CD8-positive, alpha-beta memory T cell (primary cell): Measurements from ENCODE around the gene AFF1. TPM values are rescaled to one million over a fixed set of nuclear protein-coding genes. Genes with fewer than 3 reads are reported as not detected.

Experiments
- CTCF ChIA-PET: fragments of 350-600 bp; sonication (Branson Sonifier 250); formaldehyde crosslinking; loops from one replicate; lab custom pipeline; 2021; ENCODE audit warnings: antibody characterized with exemption; lab: Charles Lee
- POLR2A ChIA-PET: fragments of 350-600 bp; sonication (Branson Sonifier 250); formaldehyde crosslinking; loops from one replicate; lab custom pipeline; 2021; ENCODE audit warnings: antibody characterized with exemption; lab: Charles Lee
- DNase-seq, 5 donors: peaks; one replicate each; pipeline versions ENCODE4 v3.0.0 to v3.0.0-alpha.2; 2020 to 2022; ENCODE audit warnings: mixed read lengths in 1 of 5
- H3K27ac ChIP-seq: one replicate; pipeline ENCODE4 v1.7.0; 2013; ENCODE audit warnings: low read depth, mild to moderate bottlenecking, low read length, moderate library complexity
- H3K27me3 ChIP-seq: 2 replicates; pipeline ENCODE4 v1.7.0; 2013; ENCODE audit warnings: low read length, mild to moderate bottlenecking; ENCODE audit not compliant: insufficient read depth, poor library complexity, severe bottlenecking
- H3K36me3 ChIP-seq: 2 replicates; pipeline ENCODE4 v1.7.0; 2013; ENCODE audit warnings: mild to moderate bottlenecking, low read length, moderate library complexity; ENCODE audit not compliant: insufficient read depth
- H3K4me1 ChIP-seq: 2 replicates; pipeline ENCODE4 v1.7.0; 2013; ENCODE audit warnings: mild to moderate bottlenecking, low read length, moderate library complexity; ENCODE audit not compliant: insufficient read depth
- H3K4me3 ChIP-seq: 2 replicates; pipeline ENCODE4 v1.7.0; 2013; ENCODE audit warnings: mild to moderate bottlenecking, low read length
- H3K9me3 ChIP-seq: 2 replicates; pipeline ENCODE4 v1.7.0; 2013; ENCODE audit warnings: mild to moderate bottlenecking, low read length
- H3K27ac Mint-ChIP-seq, 8 donors: one replicate each; pipeline ENCODE4 v1.8.0; 2020 to 2021; ENCODE audit warnings: mixed read lengths in 8 of 8, mild to moderate bottlenecking in 6 of 8, inconsistent platforms in 3 of 8, moderate library complexity in 3 of 8
- H3K27me3 Mint-ChIP-seq, 2 donors: one replicate each; pipeline ENCODE4 v1.8.0; 2020 to 2021; ENCODE audit warnings: mixed read lengths in 2 of 2, mild to moderate bottlenecking in 1 of 2, moderate library complexity in 1 of 2
- H3K36me3 Mint-ChIP-seq, 3 donors: one replicate each; pipeline ENCODE4 v1.8.0; 2020 to 2021; ENCODE audit warnings: mixed read lengths in 3 of 3, inconsistent platforms in 1 of 3, mild to moderate bottlenecking in 1 of 3
- H3K4me1 Mint-ChIP-seq, 3 donors: one replicate each; pipeline ENCODE4 v1.8.0; 2020 to 2021; ENCODE audit warnings: mixed read lengths in 3 of 3, inconsistent platforms in 1 of 3, mild to moderate bottlenecking in 1 of 3
- H3K4me3 Mint-ChIP-seq, 7 donors: one replicate each; pipeline ENCODE4 v1.8.0; 2020 to 2021; ENCODE audit warnings: mixed read lengths in 7 of 7, mild to moderate bottlenecking in 6 of 7, moderate library complexity in 4 of 7, inconsistent platforms in 2 of 7
- H3K9me3 Mint-ChIP-seq, 5 donors: one replicate each; pipeline ENCODE4 v1.8.0; 2020 to 2022; ENCODE audit warnings: mixed read lengths in 5 of 5, mild to moderate bottlenecking in 3 of 5, moderate library complexity in 2 of 5, inconsistent platforms in 1 of 5
- polyA plus RNA-seq: library from polyadenylated mRNA; unstranded; fragments of 300-500 nt; fragmentation: Illumina TruSeq; gene quantifications from one replicate; pipeline ENCODE4 v1.2.3, GENCODE V29; 2021
- total RNA-seq, 2 experiments: library from RNA; stranded (reverse); gene quantifications; one replicate each; pipeline ENCODE4 v1.2.3, GENCODE V29; 2021

AFF1 gene
- total and polyA plus RNA-seq, 3 experiments from 2014 or later: 20.9 to 32.9 (median 29.7) TPM

DNA sequence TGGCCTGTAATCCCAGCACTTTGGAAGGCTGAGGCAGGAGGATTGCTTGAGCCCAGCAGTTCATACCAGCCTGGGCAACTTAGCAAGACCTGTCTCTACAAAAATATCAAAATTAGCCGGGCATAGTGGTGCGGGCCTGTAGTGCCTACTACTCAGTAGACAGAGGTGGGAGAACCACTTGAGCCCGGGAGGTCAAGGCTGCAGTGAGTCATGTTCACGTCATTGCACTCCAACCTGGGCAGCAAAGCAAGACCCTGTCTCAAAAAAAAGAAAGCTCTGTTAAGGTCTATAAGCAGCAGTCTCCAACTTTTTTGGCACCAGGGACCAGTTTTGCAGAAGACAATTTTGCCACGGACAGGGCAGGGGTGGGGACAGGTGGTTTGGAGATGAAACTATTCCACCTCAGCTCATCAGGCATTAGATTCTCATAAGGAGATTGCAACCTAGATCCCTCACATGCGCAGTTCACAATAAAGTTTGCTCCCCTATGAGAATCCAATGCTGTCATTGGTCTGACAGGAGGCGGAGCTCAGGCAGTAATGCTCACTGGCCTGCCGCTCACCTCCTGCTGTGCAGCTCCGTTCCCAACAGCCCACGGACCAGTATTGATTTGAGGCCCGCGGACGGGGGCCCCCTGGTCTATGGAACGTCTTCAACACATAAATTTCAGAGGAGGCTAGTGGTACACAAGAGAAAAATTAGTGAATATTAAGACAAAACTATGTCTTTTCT is 217.7 kb downstream of the AFF1 start:
- no peak for DNase-seq
- Mint-ChIP-seq H3K4me1 (no peaks in the 10 kb centered on the region), H3K27ac (peak overlapping the region in 2 of 8 donors; percentile 22 to 61), H3K27me3 (no peaks in the 10 kb centered on the region), H3K36me3 (no peaks in the 10 kb centered on the region), H3K4me3 (no peak overlapping the region), H3K9me3 (no peaks in the 10 kb centered on the region)
- ChIA-PET POLR2A (no interaction called here), CTCF (interaction anchor here (1.5 to 3.6 kb wide), 3 partner anchors 18 to 83 kb away, joined by 4 to 43 read pairs (median 9); no protein-coding TSS in a partner anchor)
- no peaks in the 10 kb centered on the region for H3K36me3 ChIP-seq
- no peak overlapping the region for H3K4me3 ChIP-seq
- no peaks in the 10 kb centered on the region for H3K27me3 ChIP-seq
- no peak overlapping the region for H3K27ac ChIP-seq
- H3K4me1 ChIP-seq: no peaks in the 10 kb centered on the region
- H3K9me3 ChIP-seq: no peaks in the 10 kb centered on the region

DNA sequence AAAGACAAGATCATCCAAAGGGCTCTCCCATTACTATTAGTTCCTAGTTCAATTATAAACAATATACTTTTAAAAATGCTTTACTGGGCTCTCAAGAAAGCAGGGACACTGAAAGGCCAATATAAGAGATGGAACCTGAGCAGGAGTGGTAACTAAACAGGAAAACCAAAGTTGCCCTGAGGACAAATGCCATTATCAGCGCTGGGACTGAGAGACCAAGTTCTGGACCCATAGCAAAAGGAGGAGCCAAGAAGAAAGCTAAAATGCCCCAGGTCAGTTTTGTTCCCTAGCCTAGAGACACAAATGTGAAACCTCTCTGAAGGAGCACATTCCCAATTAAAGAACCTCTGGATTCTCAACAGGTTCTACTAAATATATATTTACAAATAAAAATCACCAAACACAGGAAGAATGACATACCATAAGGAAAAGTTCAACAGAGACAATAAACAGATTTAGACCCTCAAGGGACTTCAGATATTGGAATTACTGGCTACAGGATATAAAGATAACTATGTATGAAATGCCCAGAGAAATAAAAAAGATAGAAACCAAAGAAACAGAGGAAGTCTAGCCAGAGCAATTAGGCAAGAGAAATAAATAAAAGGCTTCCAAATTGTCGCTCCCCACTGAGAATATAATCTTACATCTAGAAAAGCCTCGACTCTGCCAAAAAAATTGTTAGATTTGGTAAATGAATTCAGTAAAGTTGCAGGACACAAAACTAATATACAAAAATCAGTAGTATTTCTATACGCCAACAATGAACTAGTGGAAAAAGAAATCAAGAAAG is 218.5 kb downstream of the AFF1 start:
- Mint-ChIP-seq H3K36me3 (no peaks in the 10 kb centered on the region), H3K27ac (peak overlapping the region in 2 of 8 donors; percentile 6 to 61), H3K4me1 (no peaks in the 10 kb centered on the region), H3K27me3 (no peaks in the 10 kb centered on the region), H3K4me3 (no peak overlapping the region), H3K9me3 (no peaks in the 10 kb centered on the region)
- DNase-seq: no peak
- Histone ChIP-seq H3K36me3 (no peaks in the 10 kb centered on the region), H3K4me1 (no peaks in the 10 kb centered on the region), H3K27me3 (no peaks in the 10 kb centered on the region), H3K27ac (no peak overlapping the region), H3K9me3 (no peaks in the 10 kb centered on the region), H3K4me3 (no peak overlapping the region)
- ChIA-PET CTCF (interaction anchor here (3.6 kb wide), 1 partner anchor 82 kb away, joined by 43 read pairs; no protein-coding TSS in a partner anchor), POLR2A (no interaction called here)

GRCh38 chr4:87165892-87166291 is 231.1 kb downstream of the AFF1 start:
- H3K9me3 ChIP-seq: no peaks in the 10 kb centered on the region
- H3K4me3 ChIP-seq: no peak overlapping the region
- no peak overlapping the region for H3K4me3 Mint-ChIP-seq
- H3K27ac ChIP-seq: no peak overlapping the region
- peaks cover 0 to 36% (median 12%) of the 10 kb centered on the region in 3 donors for H3K36me3 Mint-ChIP-seq
- no peaks in the 10 kb centered on the region for H3K27me3 Mint-ChIP-seq
- no peaks in the 10 kb centered on the region for H3K4me1 ChIP-seq
- CTCF ChIA-PET: no interaction called here
- H3K9me3 Mint-ChIP-seq: no peaks in the 10 kb centered on the region
- no peak for DNase-seq
- no peaks in the 10 kb centered on the region for H3K27me3 ChIP-seq
- peaks cover 0 to 8% (median 0%) of the 10 kb centered on the region in 3 donors for H3K4me1 Mint-ChIP-seq
- no peaks in the 10 kb centered on the region for H3K36me3 ChIP-seq
- H3K27ac Mint-ChIP-seq: peak overlapping the region in 1 of 8 donors; percentile 33
- POLR2A ChIA-PET: no interaction called here

DNA sequence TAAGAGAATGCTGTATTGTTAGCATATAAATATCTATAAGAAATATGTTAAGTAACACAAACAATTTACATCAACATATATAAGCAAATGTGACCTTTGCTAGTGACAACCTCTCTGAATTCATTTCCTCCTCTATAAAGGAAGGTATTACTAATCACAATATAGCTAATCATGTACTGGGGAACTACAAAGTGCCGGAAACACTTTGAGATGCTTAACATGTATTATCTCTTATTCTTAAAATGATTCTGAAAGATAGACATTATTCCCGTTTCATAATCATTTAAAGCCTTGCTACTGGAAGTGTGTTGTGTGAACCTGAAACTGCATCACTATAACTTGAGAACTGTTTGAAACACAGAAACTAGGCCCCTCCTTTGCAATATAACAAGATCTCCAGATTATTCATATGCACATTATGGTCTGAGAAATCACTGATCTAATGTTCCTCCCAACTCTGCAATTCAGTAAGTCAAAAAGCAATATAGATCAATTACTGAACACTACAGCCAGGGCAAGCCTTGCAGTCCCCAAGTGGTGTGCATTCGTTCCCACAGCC is 231.6 kb downstream of the AFF1 start:
- Histone ChIP-seq H3K9me3 (no peaks in the 10 kb centered on the region), H3K36me3 (no peaks in the 10 kb centered on the region), H3K27me3 (no peaks in the 10 kb centered on the region), H3K4me3 (no peak overlapping the region), H3K4me1 (no peaks in the 10 kb centered on the region), H3K27ac (no peak overlapping the region)
- POLR2A ChIA-PET: no interaction called here
- Mint-ChIP-seq H3K36me3 (peaks cover 0 to 36% (median 12%) of the 10 kb centered on the region in 3 donors), H3K27ac (peak overlapping the region in 2 of 8 donors; percentile 18 to 33), H3K4me3 (no peak overlapping the region), H3K9me3 (no peaks in the 10 kb centered on the region), H3K4me1 (peaks cover 0 to 8% (median 0%) of the 10 kb centered on the region in 3 donors), H3K27me3 (no peaks in the 10 kb centered on the region)
- no peak for DNase-seq
- CTCF ChIA-PET: no interaction called here

DNA sequence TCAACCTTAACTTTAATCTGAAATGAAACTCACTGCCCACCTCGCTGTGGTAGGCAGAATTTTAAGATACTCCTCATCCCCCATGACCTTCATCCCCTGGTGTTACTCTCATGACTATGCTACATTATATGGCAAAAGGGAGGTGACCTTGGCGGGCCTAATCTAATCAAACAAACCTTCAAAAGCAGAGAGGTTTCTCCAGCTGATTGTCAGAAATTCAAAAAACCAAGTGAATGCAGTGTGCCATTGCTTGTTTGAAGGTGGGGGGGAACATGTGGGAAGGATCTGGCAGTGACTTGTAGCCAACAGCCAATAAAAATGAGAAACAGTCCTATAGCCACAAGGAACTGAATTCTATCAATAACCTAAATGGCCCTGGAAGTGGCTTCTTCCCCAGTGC is 237.1 kb downstream of the AFF1 start:
- peaks cover 0 to 20% (median 16%) of the 10 kb centered on the region in 3 donors for H3K36me3 Mint-ChIP-seq
- H3K4me1 Mint-ChIP-seq: no peaks in the 10 kb centered on the region
- Histone ChIP-seq H3K9me3 (no peaks in the 10 kb centered on the region), H3K36me3 (no peaks in the 10 kb centered on the region), H3K27me3 (no peaks in the 10 kb centered on the region), H3K4me1 (no peaks in the 10 kb centered on the region), H3K27ac (no peak overlapping the region), H3K4me3 (no peak overlapping the region)
- ChIA-PET POLR2A (no interaction called here), CTCF (no interaction called here)
- no peak overlapping the region for H3K27ac Mint-ChIP-seq
- no peaks in the 10 kb centered on the region for H3K27me3 Mint-ChIP-seq
- DNase-seq: no peak
- no peaks in the 10 kb centered on the region for H3K9me3 Mint-ChIP-seq
- no peak overlapping the region for H3K4me3 Mint-ChIP-seq

DNA sequence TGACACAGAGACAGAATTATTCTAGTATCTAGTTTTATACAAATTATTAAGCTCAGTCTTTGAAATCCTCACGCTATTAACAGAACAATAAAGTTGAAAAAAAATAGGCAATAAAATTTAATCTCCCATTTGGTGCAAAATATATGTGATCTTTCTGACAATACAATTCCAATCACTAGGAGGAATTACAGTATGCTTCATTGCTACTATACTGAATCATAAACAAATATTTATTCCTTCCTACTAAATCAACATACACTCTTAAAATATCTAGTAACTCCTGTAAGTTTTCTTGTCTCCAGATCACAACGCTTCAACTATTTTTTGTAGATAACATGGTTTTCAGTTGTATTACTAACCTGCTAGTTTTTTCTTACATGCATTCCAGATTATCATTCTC is 239.9 kb downstream of the AFF1 start:
- Mint-ChIP-seq H3K27ac (peak overlapping the region in 1 of 8 donors; percentile 46), H3K27me3 (no peaks in the 10 kb centered on the region), H3K4me1 (no peaks in the 10 kb centered on the region), H3K4me3 (no peak overlapping the region), H3K9me3 (no peaks in the 10 kb centered on the region), H3K36me3 (peaks cover 0 to 14% (median 14%) of the 10 kb centered on the region in 3 donors)
- H3K4me3 ChIP-seq: no peak overlapping the region
- H3K27ac ChIP-seq: no peak overlapping the region
- no peaks in the 10 kb centered on the region for H3K36me3 ChIP-seq
- no peaks in the 10 kb centered on the region for H3K4me1 ChIP-seq
- ChIA-PET CTCF (no interaction called here), POLR2A (no interaction called here)
- H3K27me3 ChIP-seq: no peaks in the 10 kb centered on the region
- no peak for DNase-seq
- H3K9me3 ChIP-seq: no peaks in the 10 kb centered on the region

GRCh38 chr4:87179751-87180150 is 244.9 kb downstream of the AFF1 start:
- Mint-ChIP-seq H3K27ac (no peak overlapping the region), H3K9me3 (no peaks in the 10 kb centered on the region), H3K4me3 (no peak overlapping the region), H3K36me3 (peaks cover 0 to 11% (median 8%) of the 10 kb centered on the region in 3 donors), H3K4me1 (peaks cover 0 to 5% (median 0%) of the 10 kb centered on the region in 3 donors), H3K27me3 (no peaks in the 10 kb centered on the region)
- Histone ChIP-seq H3K27ac (no peak overlapping the region), H3K4me3 (no peak overlapping the region), H3K9me3 (no peaks in the 10 kb centered on the region), H3K4me1 (no peaks in the 10 kb centered on the region), H3K36me3 (no peaks in the 10 kb centered on the region), H3K27me3 (no peaks in the 10 kb centered on the region)
- ChIA-PET CTCF (no interaction called here), POLR2A (no interaction called here)
- no peak for DNase-seq

GRCh38 chr4:87180767-87181166 is 246.0 kb downstream of the AFF1 start:
- CTCF ChIA-PET: no interaction called here
- POLR2A ChIA-PET: no interaction called here
- H3K27me3 Mint-ChIP-seq: no peaks in the 10 kb centered on the region

More at GRCh38 chr4:87180767-87181166, 246.0 kb downstream of the AFF1 start:
- Histone ChIP-seq H3K27ac (no peak overlapping the region), H3K4me1 (no peaks in the 10 kb centered on the region), H3K9me3 (no peaks in the 10 kb centered on the region), H3K36me3 (no peaks in the 10 kb centered on the region), H3K27me3 (no peaks in the 10 kb centered on the region), H3K4me3 (no peak overlapping the region)
- no peak for DNase-seq
- Mint-ChIP-seq H3K36me3 (peaks cover 0 to 9% (median 5%) of the 10 kb centered on the region in 3 donors), H3K4me3 (no peak overlapping the region), H3K27ac (no peak overlapping the region), H3K9me3 (no peaks in the 10 kb centered on the region), H3K4me1 (peaks cover 0 to 5% (median 0%) of the 10 kb centered on the region in 3 donors)
